Epithelial cell of prostate (primary cell): ENCODE results near the gene PTPRC.

Experiments
- DNase-seq: peaks from one replicate; pipeline ENCODE4 v3.0.0-alpha.2; 2011; ENCODE audit warnings: low read depth, low spot score
- H3K27ac ChIP-seq: fragments of 450-650 bp; 2 replicates; pipeline ENCODE4 v1.5.1; 2017; ENCODE audit warnings: mild to moderate bottlenecking

Gene PTPRC

DNA sequence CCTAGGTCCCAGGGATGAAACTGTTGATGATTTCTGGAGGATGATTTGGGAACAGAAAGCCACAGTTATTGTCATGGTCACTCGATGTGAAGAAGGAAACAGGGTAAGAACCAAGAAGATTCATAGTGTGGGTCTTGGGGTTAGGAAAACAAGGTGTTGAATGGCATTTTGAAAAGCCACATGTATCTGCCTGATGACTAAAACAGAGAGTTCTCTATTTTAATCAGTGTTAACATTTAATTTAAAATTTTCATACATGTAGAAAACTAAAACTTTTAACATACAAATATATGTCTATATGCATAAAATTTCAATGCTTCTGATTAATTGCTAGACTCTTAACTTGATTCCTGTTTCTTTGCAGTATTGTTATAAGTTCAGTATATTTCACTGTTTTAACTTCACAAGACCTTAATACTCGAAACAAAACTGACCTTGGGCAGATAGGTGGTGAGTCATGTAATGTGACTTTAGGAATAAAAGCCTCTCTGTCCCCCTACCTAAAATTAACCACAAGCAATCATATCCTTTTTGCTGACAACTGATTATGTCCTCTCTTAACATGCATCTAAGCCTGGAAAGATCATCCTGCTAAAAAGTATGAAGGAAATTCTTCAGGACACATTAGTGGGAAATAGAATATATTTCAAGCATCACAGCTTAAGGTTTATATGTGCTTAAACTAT is 95.6 kb downstream of the PTPRC start:
- H3K27ac ChIP-seq, result no peak overlapping the region
- no peak for DNase-seq

- H3K27ac ChIP-seq, result no peak overlapping the region
- DNase-seq, result no peak
These were observed 102.9 kb downstream of the PTPRC start for GRCh38 chr1:198741744-198742143.

- no peak for DNase-seq
These were observed 108.3 kb downstream of the PTPRC start for GRCh38 chr1:198747127-198747526.

DNA sequence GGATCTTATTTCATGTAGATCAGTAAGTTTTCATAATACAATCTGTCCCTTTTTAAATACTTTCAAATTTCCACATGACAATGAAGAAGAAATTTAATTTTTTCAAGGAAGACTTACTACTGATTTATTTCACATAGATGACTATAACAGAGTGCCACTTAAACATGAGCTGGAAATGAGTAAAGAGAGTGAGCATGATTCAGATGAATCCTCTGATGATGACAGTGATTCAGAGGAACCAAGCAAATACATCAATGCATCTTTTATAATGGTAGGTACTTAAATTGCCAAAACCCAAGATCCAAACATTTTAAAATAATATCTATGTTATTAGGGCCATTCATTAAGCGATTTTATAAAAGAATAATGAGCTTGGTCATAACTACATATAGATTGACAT is 110.4 kb downstream of the PTPRC start:
- H3K27ac ChIP-seq, result no peak overlapping the region
- no peak for DNase-seq

More at GRCh38 chr1:198747127-198747526, 108.3 kb downstream of the PTPRC start:
- no peak overlapping the region for H3K27ac ChIP-seq

DNA sequence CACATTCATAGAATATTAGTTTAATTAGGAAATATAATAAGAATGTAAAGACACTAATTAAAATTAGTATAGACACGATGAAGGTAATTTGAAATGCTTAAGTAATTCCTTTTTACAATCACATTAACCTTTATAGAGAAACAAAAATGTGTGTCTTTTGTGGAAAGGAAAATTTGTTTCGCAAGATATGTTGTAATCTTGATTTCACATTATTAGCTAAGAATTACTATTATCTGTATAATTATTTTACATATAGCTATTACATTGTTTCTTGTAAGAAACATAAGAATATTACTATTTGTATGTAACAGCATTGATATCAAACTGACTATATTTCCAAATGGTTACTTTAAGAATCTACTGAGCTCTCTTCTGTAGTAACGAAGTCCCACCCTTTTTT is 111.2 kb downstream of the PTPRC start:
- no peak overlapping the region for H3K27ac ChIP-seq
- DNase-seq, result no peak

GRCh38 chr1:198751741-198752140 is 112.9 kb downstream of the PTPRC start:
- no peak for DNase-seq
- no peak overlapping the region for H3K27ac ChIP-seq

DNA sequence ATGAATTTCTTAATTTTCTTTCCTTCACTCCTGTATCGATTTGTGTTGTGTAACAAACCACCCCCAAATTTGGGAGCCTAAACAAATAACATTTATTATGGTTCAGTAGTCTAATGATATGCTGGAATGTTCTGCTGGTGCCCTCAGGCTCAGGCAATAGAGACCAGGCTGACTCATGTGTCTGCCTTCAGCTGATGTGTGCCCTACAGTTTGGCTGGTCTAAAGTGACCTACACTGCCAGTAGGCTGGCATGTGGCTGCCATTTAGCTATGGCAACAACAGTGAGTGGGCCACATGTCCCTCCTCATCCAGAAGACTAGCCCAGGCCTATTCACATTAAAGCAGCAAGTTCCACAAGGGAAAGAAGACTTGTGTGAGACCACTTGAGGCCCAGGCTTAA is 115.8 kb downstream of the PTPRC start:
- no peak for DNase-seq
- H3K27ac ChIP-seq, result no peak overlapping the region

- H3K27ac ChIP-seq, result no peak overlapping the region
- DNase-seq, result no peak
These were observed 116.9 kb downstream of the PTPRC start for GRCh38 chr1:198755715-198756114.

GRCh38 chr1:198756470-198756869 is 117.6 kb downstream of the PTPRC start:
- no peak overlapping the region for H3K27ac ChIP-seq
- no peak for DNase-seq

GRCh38 chr1:198761859-198762616 is 123.2 kb downstream of the PTPRC start:
- DNase-seq, result no peak
- H3K27ac ChIP-seq, result no peak overlapping the region

- H3K27ac ChIP-seq, result no peak overlapping the region
- DNase-seq, result peak; percentile 29
These were observed 124.5 kb downstream of the PTPRC start for GRCh38 chr1:198763298-198763714.

- DNase-seq, result no peak
These were observed 125.9 kb downstream of the PTPRC start for GRCh38 chr1:198764748-198765147.

GRCh38 chr1:198765416-198765815 is 126.6 kb downstream of the PTPRC start:
- H3K27ac ChIP-seq, result no peak overlapping the region
- DNase-seq, result no peak

More at GRCh38 chr1:198764748-198765147, 125.9 kb downstream of the PTPRC start:
- H3K27ac ChIP-seq, result no peak overlapping the region

DNA sequence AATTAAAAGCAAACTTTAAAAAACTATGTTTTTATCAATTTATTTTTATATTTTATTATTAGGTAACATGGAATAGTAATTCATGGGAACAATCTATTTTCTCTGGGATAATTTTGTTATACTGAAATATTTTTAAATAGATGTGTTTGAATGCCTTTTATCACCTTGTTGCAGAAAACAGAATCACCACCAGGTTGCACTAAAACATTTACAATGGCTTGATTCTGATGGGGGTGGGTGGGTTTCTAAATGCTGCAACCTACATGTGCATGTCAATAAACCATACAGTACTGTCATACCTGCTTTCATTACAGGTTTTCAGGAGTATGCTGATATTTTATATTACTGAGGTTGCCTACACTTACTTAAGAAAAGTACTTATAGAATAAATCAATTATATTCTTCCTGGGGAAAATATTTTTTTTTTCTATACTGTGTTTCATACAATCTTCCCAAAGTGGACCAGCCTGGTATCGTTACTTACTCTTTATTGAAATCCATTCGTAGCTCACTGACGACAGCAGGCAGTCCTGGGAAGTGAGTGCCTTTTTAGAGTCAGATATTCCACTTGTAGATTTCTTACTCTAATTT is 132.8 kb downstream of the PTPRC start:
- DNase-seq, result no peak
- no peak overlapping the region for H3K27ac ChIP-seq

DNA sequence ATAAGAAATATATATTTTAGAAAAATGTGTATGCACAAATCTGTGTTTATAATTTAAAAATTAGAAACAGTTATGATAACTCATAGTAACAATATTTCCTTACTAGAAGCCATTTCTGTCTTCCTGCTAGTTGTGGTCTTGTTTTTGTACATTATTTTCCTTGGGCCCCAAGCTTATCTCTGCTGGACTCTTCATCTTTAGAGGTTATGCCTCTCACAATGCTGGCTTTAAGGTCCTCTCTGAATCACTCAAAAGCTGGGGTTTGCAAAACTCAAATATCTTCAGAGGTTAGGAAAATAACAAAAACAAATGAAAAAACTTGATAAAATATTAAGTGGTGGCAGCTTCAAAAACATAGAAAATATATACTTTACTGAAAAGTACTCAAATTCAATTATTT is 133.8 kb downstream of the PTPRC start:
- DNase-seq, result no peak
- H3K27ac ChIP-seq, result no peak overlapping the region

DNA sequence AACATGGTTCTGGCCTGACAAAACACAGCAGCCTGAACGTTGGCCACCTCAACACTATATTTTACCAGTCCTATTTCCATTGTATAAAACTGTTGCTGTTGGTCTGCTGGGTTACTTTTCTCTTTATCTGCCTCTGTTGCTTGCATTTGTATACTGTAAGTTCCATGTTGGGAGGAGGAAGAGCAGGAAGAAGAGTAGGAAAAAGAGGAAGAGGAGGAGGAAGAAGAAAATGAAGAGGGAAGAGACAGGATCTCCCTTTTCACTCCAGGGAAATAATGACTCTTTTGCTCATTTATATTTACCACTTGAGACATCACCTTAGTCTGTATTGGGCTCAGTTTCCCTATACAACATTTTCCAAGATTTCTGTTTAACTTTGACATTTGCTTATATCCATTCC is 134.2 kb downstream of the PTPRC start:
- DNase-seq, result no peak
- H3K27ac ChIP-seq, result no peak overlapping the region

DNA sequence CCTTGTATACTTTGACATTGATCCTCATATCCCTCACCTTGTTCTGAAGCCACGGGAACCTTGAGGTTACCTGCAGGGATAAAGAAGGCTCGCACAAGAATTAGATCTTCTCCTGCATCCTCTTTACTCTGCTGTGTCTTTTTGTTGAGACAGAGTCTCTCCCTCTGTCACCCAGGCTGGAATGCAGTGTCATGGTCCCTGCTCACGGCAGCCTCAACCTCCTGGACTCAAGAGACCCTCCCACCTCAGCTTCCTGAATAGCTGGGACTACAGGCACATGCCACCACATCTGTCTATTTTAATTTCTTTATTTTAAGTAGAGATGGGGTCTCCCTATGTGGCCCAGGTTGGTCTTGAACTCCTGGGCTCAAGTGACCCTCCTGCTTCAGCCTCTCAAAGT is 134.7 kb downstream of the PTPRC start:
- H3K27ac ChIP-seq, result no peak overlapping the region
- DNase-seq, result no peak

DNA sequence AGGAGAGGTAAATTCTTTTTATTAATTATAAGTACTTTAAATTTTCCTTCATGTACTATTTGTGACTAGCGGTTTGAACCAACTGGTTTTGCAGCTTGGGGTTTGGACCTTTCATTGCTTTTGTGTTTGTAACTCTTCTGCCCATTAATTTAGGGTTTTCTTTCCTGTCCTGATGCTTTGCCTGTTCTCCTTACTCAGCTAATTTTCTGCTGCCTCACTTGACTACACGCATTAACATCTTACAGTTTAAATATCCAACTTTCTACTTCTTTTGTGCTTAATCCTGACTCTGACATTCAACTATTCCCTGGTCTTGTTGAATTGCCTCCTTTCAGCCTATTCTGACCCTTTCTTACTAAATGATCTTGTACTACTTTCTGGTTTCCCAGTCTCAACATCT is 135.6 kb downstream of the PTPRC start:
- H3K27ac ChIP-seq, result no peak overlapping the region
- no peak for DNase-seq

- no peak for DNase-seq
- H3K27ac ChIP-seq, result peak overlapping the region; percentile 64
These were observed 136.8 kb downstream of the PTPRC start for GRCh38 chr1:198775606-198776005.

- DNase-seq, result peak; percentile 83
These were observed 137.8 kb downstream of the PTPRC start for GRCh38 chr1:198776602-198777029.

GRCh38 chr1:198778049-198778448 is 139.2 kb downstream of the PTPRC start:
- no peak overlapping the region for H3K27ac ChIP-seq
- no peak for DNase-seq

More at GRCh38 chr1:198776602-198777029, 137.8 kb downstream of the PTPRC start:
- H3K27ac ChIP-seq, result peak overlapping the region; percentile 64
